Heart right ventricle (tissue), 16 donors: ENCODE results near the gene NCAM2. TPM values are rescaled to one million over a fixed set of nuclear protein-coding genes. Genes with fewer than 3 reads are reported as not detected.

Experiments used
- ATAC-seq, 8 donors: fragments of 200-7000 bp; cut with Tn5 transposase; one replicate each; pipeline ENCODE4 v1.9.1; 2020; ENCODE audit warnings: mild to moderate bottlenecking in 8 of 8, moderate library complexity in 8 of 8, moderate number of reproducible peaks in 1 of 8
- DNase-seq, 2 donors: peaks; one replicate each; pipeline ENCODE4 v3.0.0-alpha.2; 2020
- H3K27ac ChIP-seq, 10 donors: fragments of 200-600 bp; sonication (generic) in 2 of 10; one replicate each; pipeline versions ENCODE4 v1.5.0 to v1.8.0; 2020 to 2022; ENCODE audit warnings: mild to moderate bottlenecking in 3 of 10
- H3K27me3 ChIP-seq, 7 donors: fragments of 200-600 bp; one replicate each; pipeline ENCODE4 v1.8.0; 2021 to 2022; ENCODE audit warnings: mild to moderate bottlenecking in 2 of 7
- H3K36me3 ChIP-seq, 9 donors: fragments of 200-600 bp; sonication (generic) in 1 of 9; one replicate each; pipeline versions ENCODE4 v1.5.0 to v1.8.0; 2020 to 2022; ENCODE audit warnings: mild to moderate bottlenecking in 2 of 9
- H3K4me1 ChIP-seq, 9 donors: fragments of 200-600 bp; sonication (generic) in 1 of 9; one replicate each; pipeline versions ENCODE4 v1.5.0 to v1.8.0; 2020 to 2022; ENCODE audit warnings: mild to moderate bottlenecking in 4 of 9
- H3K4me3 ChIP-seq, 10 donors: fragments of 200-600 bp; sonication (generic) in 2 of 10; one replicate each; pipeline versions ENCODE4 v1.5.0 to v1.8.0; 2020 to 2022; ENCODE audit warnings: mild to moderate bottlenecking in 7 of 10, moderate library complexity in 2 of 10
- H3K9me3 ChIP-seq, 11 donors: fragments of 200-600 bp in 10 of 11; sonication (generic) in 2 of 11; one replicate each; pipeline versions ENCODE4 v1.5.0 to v1.8.0; 2013 to 2022; ENCODE audit warnings: mild to moderate bottlenecking in 2 of 11, control low read depth in 1 of 11, moderate library complexity in 1 of 11
- WGBS, 2 donors: extraction: QIAGEN DNeasy Blood & Tissue Kit; methylation state at CpG; one replicate each; pipeline ENCODE4 v1.1.7; 2013; ENCODE audit warnings: inconsistent platforms in 1 of 2; 5-methylcytosine and 5-hydroxymethylcytosine counted together
- intact Hi-C, 10 donors: fragments of 100-400 bp; cut with DNase I; formaldehyde crosslinking; loops; one replicate each; pipeline versions ENCODE4 v1.11.1 to v1.14.2; 2022
- polyA plus RNA-seq, 2 donors: library from polyadenylated mRNA; stranded (reverse); fragments of 200-250 nt; gene quantifications; one replicate each; pipeline ENCODE4 v1.2.3, GENCODE V29; 2013
- total RNA-seq, 10 donors: library from RNA; stranded (reverse); fragmentation: NEBNext Ultra II Directional in 3 of 10; extraction: Animal tissue kit (Norgen Biotek cat#: 25700) in 3 of 10; gene quantifications; one replicate each; pipeline versions ENCODE4 v1.2.1 to v1.2.4, GENCODE V29; 2021 to 2023
- TF ChIP-seq, protein P1 (sequence below), 9 donors: fragments of 200-600 bp; sonication (generic) in 2 of 9; IDR thresholded peaks; one replicate each; pipeline versions ENCODE4 v1.5.0 to v1.8.0; 2021 to 2022; ENCODE audit warnings: antibody characterized with exemption in 9 of 9, mild to moderate bottlenecking in 5 of 9, moderate library complexity in 1 of 9
- donor health status: Arrhythmogenic right ventricular cardiomyopathy.
- donor health status: ischemic (EF 13 %, LVEDD 7.1; RV severe dilation, severe dysfunction).
- donor health status: healthy with polysubstance abuse.
- donor health status: DM: no; HTN: yes; CAD: no.
- donor health status: DM: no; HTN: no; CAD: no.
- donor health status: ischemic (EF 25% LVEDD 6.9; RV normal size, moderate dysfunction).
- donor health status: ischemic (EF 25% LVEDD 5.7; RV mildly dilated, moderate dysfunction).
- donor health status: healthy.
- donor health status: DM: yes; HTN: yes; CAD: no.
- donor health status: Ischemic cardiomyopathy.
- donor health status: ischemic (EF 35%, LVEDD 5.7; RV mildly dilated, moderate dysfunction).
- donor health status: nonischemic (EF 11% LVEDD 7.7; RV severe dilation, severe dysfunction).
- donor health status: DM: yes; HTN: yes; CAD: no.
- donor health status: PGD.
- donor health status: ischemic (EF 29% LVEDD 5.4; RV normal size, mild dysfunction).
- donor health status: nonischemic (EF 23%, LVEDD 6.1; RV moderate dilation, normal function).

NCAM2 gene
- total and polyA plus RNA-seq, 12 donors: 0.25 to 8.9 (median 3.1) TPM

DNA sequence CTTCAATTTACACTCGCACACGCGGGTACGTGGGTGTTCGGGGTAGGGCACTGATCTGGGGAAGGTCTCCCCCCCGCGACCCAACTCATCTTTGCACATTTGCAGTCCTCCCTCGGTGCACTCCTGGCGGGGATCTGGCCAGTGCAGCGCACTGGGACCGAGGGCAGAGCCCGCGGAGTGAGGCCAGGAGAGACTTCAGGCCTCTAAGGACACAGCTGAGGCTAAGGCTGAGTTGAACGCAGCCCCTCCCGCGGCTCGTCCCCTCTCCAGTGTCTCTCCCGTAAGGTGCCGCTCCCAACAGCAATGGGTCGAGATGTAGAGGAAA is 936 bp upstream of the NCAM2 start:
- TF ChIP-seq, protein P1, sequence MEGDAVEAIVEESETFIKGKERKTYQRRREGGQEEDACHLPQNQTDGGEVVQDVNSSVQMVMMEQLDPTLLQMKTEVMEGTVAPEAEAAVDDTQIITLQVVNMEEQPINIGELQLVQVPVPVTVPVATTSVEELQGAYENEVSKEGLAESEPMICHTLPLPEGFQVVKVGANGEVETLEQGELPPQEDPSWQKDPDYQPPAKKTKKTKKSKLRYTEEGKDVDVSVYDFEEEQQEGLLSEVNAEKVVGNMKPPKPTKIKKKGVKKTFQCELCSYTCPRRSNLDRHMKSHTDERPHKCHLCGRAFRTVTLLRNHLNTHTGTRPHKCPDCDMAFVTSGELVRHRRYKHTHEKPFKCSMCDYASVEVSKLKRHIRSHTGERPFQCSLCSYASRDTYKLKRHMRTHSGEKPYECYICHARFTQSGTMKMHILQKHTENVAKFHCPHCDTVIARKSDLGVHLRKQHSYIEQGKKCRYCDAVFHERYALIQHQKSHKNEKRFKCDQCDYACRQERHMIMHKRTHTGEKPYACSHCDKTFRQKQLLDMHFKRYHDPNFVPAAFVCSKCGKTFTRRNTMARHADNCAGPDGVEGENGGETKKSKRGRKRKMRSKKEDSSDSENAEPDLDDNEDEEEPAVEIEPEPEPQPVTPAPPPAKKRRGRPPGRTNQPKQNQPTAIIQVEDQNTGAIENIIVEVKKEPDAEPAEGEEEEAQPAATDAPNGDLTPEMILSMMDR (IDR thresholded peaks at IDR 0.05): no peak
- H3K27me3 ChIP-seq: peaks cover 4 to 34% (median 17%) of the 10 kb centered on the region in 7 donors
- no peaks in the 10 kb centered on the region for H3K36me3 ChIP-seq
- WGBS, 2 donors: 1 to 2% methylated on average over 20 of the region's 20 CpGs
- H3K4me3 ChIP-seq: peak overlapping the region; percentile 54 to 66 (median 62)
- intact Hi-C loops: loop anchor here in 4 of 10 donors (5.0 to 10.0 kb wide), 2 partner anchors 1795 to 1798 kb away; no protein-coding TSS in a partner anchor
- DNase-seq (peak in 1 of 2 donors; percentile 21), ATAC-seq (peak in 6 of 8 donors; percentile 29 to 53 (median 40))
- no peak overlapping the region for H3K27ac ChIP-seq
- peaks cover 0 to 21% (median 13%) of the 10 kb centered on the region in 9 donors for H3K4me1 ChIP-seq
- H3K9me3 ChIP-seq: no peaks in the 10 kb centered on the region

DNA sequence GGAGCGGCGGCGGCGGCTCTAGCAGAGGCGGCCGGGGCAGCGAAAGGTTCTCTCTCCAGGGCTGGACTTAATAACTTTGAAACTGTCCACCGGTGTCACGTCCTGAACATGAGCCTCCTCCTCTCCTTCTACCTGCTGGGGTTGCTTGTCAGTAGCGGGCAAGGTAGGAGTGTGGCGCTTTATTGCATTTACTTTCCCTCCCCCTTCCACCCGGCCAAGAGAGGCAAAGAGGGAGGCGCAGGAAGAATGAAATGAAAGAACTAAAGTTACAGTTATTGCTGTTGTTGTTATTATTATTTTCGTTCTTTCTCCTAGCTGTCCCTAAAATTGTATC is 214 bp downstream of the NCAM2 start:
- DNase-seq (no peak), ATAC-seq (peak in 3 of 8 donors; percentile 10 to 28 (median 25))
- H3K36me3 ChIP-seq: no peaks in the 10 kb centered on the region
- intact Hi-C loops: loop anchor here in 4 of 10 donors (5.0 to 10.0 kb wide), 2 partner anchors 1794 to 1796 kb away; no protein-coding TSS in a partner anchor
- TF ChIP-seq, protein P1 (IDR thresholded peaks at IDR 0.05): no peak
- H3K27me3 ChIP-seq: peaks cover 4 to 34% (median 17%) of the 10 kb centered on the region in 7 donors
- peaks cover 0 to 21% (median 13%) of the 10 kb centered on the region in 9 donors for H3K4me1 ChIP-seq
- peak overlapping the region in 5 of 10 donors; percentile 20 to 59 (median 32) for H3K27ac ChIP-seq
- peak overlapping the region in 9 of 10 donors; percentile 54 to 66 (median 62) for H3K4me3 ChIP-seq
- 0 to 2% methylated on average over 14 of the region's 14 CpGs for WGBS, 2 donors
- H3K9me3 ChIP-seq: no peaks in the 10 kb centered on the region

DNA sequence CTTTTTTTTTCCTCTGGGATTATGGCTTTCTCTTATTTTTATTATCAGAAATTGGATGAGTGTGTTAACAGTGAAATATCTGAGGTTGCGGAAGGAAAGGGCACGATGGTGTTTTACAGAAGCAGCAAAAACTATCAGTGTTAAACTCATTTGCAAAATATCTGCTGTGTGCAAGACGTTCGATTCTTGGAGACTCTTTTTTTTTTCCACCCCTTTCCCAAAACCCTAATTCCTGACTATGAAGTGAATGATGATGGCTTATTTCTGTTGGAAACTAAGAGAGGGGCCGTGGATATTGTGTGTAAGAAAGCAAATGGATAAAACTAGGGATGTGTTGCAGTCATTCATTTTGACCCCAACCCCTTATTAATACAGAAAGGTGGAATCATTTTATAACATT is 677 bp downstream of the NCAM2 start:
- TF ChIP-seq, protein P1 (IDR thresholded peaks at IDR 0.05): no peak
- DNase-seq: no peak
- WGBS, 2 donors: 16 to 20% methylated on average over 5 of the region's 5 CpGs
- H3K9me3 ChIP-seq: no peaks in the 10 kb centered on the region
- no peaks in the 10 kb centered on the region for H3K36me3 ChIP-seq
- H3K4me1 ChIP-seq: peaks cover 0 to 21% (median 13%) of the 10 kb centered on the region in 9 donors
- peak overlapping the region in 9 of 10 donors; percentile 54 to 66 (median 62) for H3K4me3 ChIP-seq
- peak overlapping the region in 3 of 10 donors; percentile 32 to 59 (median 39) for H3K27ac ChIP-seq
- intact Hi-C loops: loop anchor here in 4 of 10 donors (5.0 to 10.0 kb wide), 2 partner anchors 1793 to 1796 kb away; no protein-coding TSS in a partner anchor
- H3K27me3 ChIP-seq: peaks cover 4 to 34% (median 17%) of the 10 kb centered on the region in 7 donors
- no peak for ATAC-seq

DNA sequence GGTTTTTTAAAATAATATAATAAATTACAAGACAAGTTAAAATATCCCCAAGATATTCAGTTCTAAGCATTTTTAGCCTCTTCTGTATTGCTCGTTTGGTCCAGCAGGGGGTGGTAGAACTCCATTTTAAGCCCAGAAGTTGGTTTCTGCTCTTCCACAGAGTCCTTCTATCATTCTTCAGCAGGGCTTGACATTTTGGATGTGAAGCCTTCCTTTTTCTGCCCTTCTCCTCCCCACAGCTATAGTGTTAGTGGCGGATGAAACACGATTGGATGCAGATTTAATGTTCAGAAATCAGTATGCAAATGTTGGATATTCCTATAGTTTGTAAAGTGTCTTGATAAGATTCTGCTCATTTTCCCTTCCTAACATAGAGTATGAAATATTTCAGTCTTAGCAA is 1.4 kb downstream of the NCAM2 start:
- H3K4me3 ChIP-seq: peak overlapping the region in 4 of 10 donors; percentile 3 to 66 (median 64)
- peak in 7 of 8 donors; percentile 39 to 77 (median 58) for ATAC-seq
- H3K36me3 ChIP-seq: no peaks in the 10 kb centered on the region
- intact Hi-C loops: loop anchor here in 8 of 10 donors (5.0 to 10.0 kb wide), 6 partner anchors 103 to 1795 kb away; no protein-coding TSS in a partner anchor
- peak in 1 of 2 donors; percentile 34 for DNase-seq
- H3K9me3 ChIP-seq: no peaks in the 10 kb centered on the region
- H3K27ac ChIP-seq: no peak overlapping the region
- H3K4me1 ChIP-seq: peaks cover 0 to 21% (median 13%) of the 10 kb centered on the region in 9 donors
- TF ChIP-seq, protein P1 (IDR thresholded peaks at IDR 0.05): peak; percentile 31 to 83 (median 65)
- H3K27me3 ChIP-seq: peaks cover 4 to 34% (median 17%) of the 10 kb centered on the region in 7 donors
- WGBS, 2 donors: 12 to 16% methylated on average over 3 of the region's 3 CpGs
